Adrenal gland (tissue), 5 donors: ENCODE measurements around the gene TEX44.

ENCODE experiments used
- POLR2A ChIP-seq, 2 donors: fragments of 450-650 bp; IDR thresholded peaks; one replicate each; pipeline ENCODE4 v1.6.1; 2017; ENCODE audit warnings: antibody characterized with exemption in 2 of 2, mild to moderate bottlenecking in 2 of 2, moderate library complexity in 1 of 2
- TF ChIP-seq, protein P1 (sequence below), 6 experiments: fragments of 450-650 bp in 4 of 6; fragments of 200-600 bp in 2 of 6; sonication (generic) in 1 of 6; IDR thresholded peaks; 1 replicate in 5 of 6; 2 replicates in 1 of 6; pipeline versions ENCODE4 v1.5.1 to v1.8.0; 2016 to 2021; ENCODE audit warnings: antibody characterized with exemption in 6 of 6, mild to moderate bottlenecking in 2 of 6, moderate library complexity in 1 of 6
- donor health status: DM: no; HTN: no; CAD: no.

DNA sequence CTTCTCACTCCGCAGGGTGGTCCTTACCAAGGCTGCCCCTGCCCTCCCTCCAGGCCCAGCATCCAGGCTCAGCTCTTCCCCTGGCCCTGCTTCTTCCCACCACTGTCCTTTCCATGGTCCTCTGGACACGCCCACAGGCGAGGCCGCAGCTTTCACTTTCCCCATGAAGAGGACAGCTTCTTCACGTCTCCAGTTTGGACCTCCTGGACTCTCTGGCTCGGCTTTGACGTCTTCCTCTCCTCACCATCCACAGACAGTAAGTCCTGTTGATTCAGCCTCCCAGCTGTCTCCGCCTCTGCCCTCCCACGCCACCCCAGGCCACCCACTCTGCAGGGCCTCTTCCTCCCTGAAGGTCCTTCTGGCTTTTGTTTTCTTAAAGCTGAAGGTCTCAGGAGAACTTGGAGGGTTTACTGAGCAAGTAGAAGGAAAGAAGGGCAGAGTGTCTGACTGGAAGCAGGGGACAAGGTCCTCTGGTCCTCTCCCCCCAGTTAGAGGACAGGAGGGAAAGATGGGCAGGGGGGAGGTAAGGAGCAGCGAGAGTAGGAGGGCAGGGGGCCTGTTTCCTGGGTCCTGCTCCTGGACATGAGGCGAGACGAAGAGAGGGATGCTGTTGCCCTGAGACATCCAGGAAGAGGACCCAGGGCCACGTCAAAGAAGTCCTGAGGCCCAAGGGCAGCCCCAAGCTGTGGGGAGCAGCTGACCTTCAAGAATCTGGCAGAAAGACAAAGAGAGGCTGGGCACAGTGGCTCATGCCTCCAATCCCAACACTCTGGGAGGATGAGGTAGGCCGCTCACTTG is 37.7 kb upstream of the TEX44 start:
- TF ChIP-seq, protein P1, sequence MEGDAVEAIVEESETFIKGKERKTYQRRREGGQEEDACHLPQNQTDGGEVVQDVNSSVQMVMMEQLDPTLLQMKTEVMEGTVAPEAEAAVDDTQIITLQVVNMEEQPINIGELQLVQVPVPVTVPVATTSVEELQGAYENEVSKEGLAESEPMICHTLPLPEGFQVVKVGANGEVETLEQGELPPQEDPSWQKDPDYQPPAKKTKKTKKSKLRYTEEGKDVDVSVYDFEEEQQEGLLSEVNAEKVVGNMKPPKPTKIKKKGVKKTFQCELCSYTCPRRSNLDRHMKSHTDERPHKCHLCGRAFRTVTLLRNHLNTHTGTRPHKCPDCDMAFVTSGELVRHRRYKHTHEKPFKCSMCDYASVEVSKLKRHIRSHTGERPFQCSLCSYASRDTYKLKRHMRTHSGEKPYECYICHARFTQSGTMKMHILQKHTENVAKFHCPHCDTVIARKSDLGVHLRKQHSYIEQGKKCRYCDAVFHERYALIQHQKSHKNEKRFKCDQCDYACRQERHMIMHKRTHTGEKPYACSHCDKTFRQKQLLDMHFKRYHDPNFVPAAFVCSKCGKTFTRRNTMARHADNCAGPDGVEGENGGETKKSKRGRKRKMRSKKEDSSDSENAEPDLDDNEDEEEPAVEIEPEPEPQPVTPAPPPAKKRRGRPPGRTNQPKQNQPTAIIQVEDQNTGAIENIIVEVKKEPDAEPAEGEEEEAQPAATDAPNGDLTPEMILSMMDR (IDR thresholded peaks at IDR 0.05): no peak
- TF ChIP-seq POLR2A (IDR thresholded peaks at IDR 0.05): no peak
